Naive thymus-derived CD4-positive, alpha-beta T cell (primary cell): ENCODE data around the gene SAFB2. TPM values are rescaled to one million over a fixed set of nuclear protein-coding genes. Genes with fewer than 3 reads are reported as not detected.
A peak's percentile ranks its signal among the peaks of the same experiment; 100 is the strongest.

Source experiments
- ATAC-seq: fragments of 150-1000 bp; cut with Tn5 transposase; 2 replicates; pipeline ENCODE4 v1.10.0; 2021; ENCODE audit warnings: mild to moderate bottlenecking, moderate library complexity
- CTCF ChIA-PET: fragments of 350-600 bp; sonication (Branson Sonifier 250); formaldehyde crosslinking; loops from one replicate; lab custom pipeline; 2021; ENCODE audit warnings: antibody characterized with exemption; lab: Charles Lee
- POLR2A ChIA-PET: fragments of 350-600 bp; sonication (Branson Sonifier 250); formaldehyde crosslinking; loops from one replicate; lab custom pipeline; 2021; ENCODE audit warnings: antibody characterized with exemption, inconsistent platforms; lab: Charles Lee
- DNase-seq, 9 donors: peaks; one replicate each; pipeline versions ENCODE4 v3.0.0 to v3.0.0-alpha.2; 2020 to 2022; ENCODE audit warnings: mixed read lengths in 1 of 9
- H3K27ac ChIP-seq: one replicate; pipeline ENCODE4 v1.7.0; 2013; ENCODE audit warnings: mild to moderate bottlenecking, low read depth, low read length, moderate library complexity
- H3K27me3 ChIP-seq, 2 donors: one replicate each; pipeline ENCODE4 v1.7.0; 2013; ENCODE audit warnings: low read length in 2 of 2, mild to moderate bottlenecking in 2 of 2, moderate library complexity in 2 of 2; ENCODE audit not compliant: control insufficient read depth in 2 of 2, insufficient read depth in 2 of 2
- H3K36me3 ChIP-seq, 3 experiments: 1 replicate in 2 of 3; 2 replicates in 1 of 3; pipeline ENCODE4 v1.7.0; 2013; ENCODE audit warnings: low read length in 3 of 3, mild to moderate bottlenecking in 3 of 3, moderate library complexity in 1 of 3; ENCODE audit not compliant: insufficient read depth in 3 of 3, control insufficient read depth in 2 of 3
- H3K4me1 ChIP-seq, 2 donors: one replicate each; pipeline ENCODE4 v1.7.0; 2013; ENCODE audit warnings: low read length in 2 of 2, mild to moderate bottlenecking in 2 of 2, moderate library complexity in 1 of 2; ENCODE audit not compliant: control insufficient read depth in 2 of 2, insufficient read depth in 2 of 2
- H3K4me3 ChIP-seq: 2 replicates; pipeline ENCODE4 v1.7.0; 2013; ENCODE audit warnings: mild to moderate bottlenecking, low read length
- H3K9me3 ChIP-seq, 3 experiments: 1 replicate in 2 of 3; 2 replicates in 1 of 3; pipeline ENCODE4 v1.7.0; 2013; ENCODE audit warnings: low read length in 3 of 3; ENCODE audit not compliant: control insufficient read depth in 2 of 3
- H3K27ac Mint-ChIP-seq, 9 donors: one replicate each; pipeline ENCODE4 v1.8.0; 2020 to 2022; ENCODE audit warnings: mixed read lengths in 9 of 9, mild to moderate bottlenecking in 8 of 9, moderate library complexity in 5 of 9, inconsistent platforms in 2 of 9
- H3K27me3 Mint-ChIP-seq, 5 donors: one replicate each; pipeline ENCODE4 v1.8.0; 2021 to 2022; ENCODE audit warnings: mixed read lengths in 5 of 5, mild to moderate bottlenecking in 1 of 5
- H3K36me3 Mint-ChIP-seq, 5 donors: one replicate each; pipeline ENCODE4 v1.8.0; 2020 to 2022; ENCODE audit warnings: mixed read lengths in 5 of 5, mild to moderate bottlenecking in 3 of 5, inconsistent platforms in 1 of 5
- H3K4me1 Mint-ChIP-seq, 7 donors: one replicate each; pipeline ENCODE4 v1.8.0; 2020 to 2022; ENCODE audit warnings: mixed read lengths in 7 of 7, mild to moderate bottlenecking in 3 of 7, inconsistent platforms in 1 of 7
- H3K4me3 Mint-ChIP-seq, 10 donors: one replicate each; pipeline ENCODE4 v1.8.0; 2020 to 2022; ENCODE audit warnings: mild to moderate bottlenecking in 10 of 10, mixed read lengths in 10 of 10, moderate library complexity in 6 of 10, inconsistent platforms in 2 of 10
- H3K9me3 Mint-ChIP-seq, 11 donors: one replicate each; pipeline ENCODE4 v1.8.0; 2020 to 2022; ENCODE audit warnings: mixed read lengths in 11 of 11, mild to moderate bottlenecking in 4 of 11, inconsistent platforms in 1 of 11, moderate library complexity in 1 of 11
- intact Hi-C, 2 donors: fragments of 100-400 bp; cut with micrococcal nuclease; formaldehyde crosslinking; loops; one replicate each; pipeline ENCODE4 v1.15.1; 2023
- polyA plus RNA-seq, 2 donors: library from polyadenylated mRNA; unstranded; fragments of 300-500 nt; fragmentation: Illumina TruSeq; gene quantifications; one replicate each; pipeline ENCODE4 v1.2.3, GENCODE V29; 2021
- total RNA-seq, 6 experiments: library from RNA in 5 of 6; stranded (reverse) in 5 of 6; gene quantifications; 1 replicate in 5 of 6; 2 replicates in 1 of 6; pipeline ENCODE4 v1.2.3 and lab custom pipeline; 2021 to 2026

Gene SAFB2
- total and polyA plus RNA-seq, 7 experiments from 2014 or later, result 28.5 to 250 (median 222) TPM

DNA sequence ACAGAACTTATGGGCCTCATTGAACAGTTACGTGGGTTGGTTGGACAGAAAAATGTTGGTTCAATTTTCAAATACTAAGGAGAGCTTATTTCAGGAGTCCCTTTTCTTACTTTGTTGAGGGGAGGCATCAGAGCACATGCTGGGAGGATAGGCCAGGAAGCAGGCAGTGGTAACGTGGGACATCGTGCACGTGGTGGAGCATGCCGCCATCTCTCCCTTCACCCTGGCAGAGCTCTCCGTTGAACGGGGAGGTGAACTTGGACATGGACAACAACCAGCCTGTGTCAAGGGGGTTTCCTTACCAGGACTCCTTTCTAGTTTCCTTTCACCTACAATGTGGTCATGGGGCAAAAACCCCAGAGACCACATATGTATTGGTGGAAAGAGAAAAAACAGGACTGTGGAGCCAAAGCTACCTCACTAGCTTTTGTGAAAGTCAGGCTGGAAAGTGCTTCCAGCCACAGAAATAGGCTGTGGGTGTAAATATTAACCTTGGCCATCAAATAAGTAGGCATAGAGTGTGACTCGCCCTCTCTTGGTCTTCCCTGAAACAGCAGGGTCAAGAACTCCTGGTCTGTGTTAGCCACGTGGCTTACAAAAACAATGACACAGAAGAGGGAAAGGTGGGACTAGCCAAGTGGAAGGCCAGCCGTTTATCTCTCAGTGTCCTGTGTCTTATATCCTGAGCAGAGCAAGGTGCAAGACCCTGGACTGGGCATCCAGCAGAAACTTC is 43.4 kb upstream of the SAFB2 start:
- Histone ChIP-seq H3K9me3 (no peaks in the 10 kb centered on the region), H3K36me3 (peaks cover 20 to 89% (median 35%) of the 10 kb centered on the region in 3 experiments), H3K27me3 (no peaks in the 10 kb centered on the region), H3K4me1 (no peaks in the 10 kb centered on the region), H3K4me3 (no peak overlapping the region), H3K27ac (no peak overlapping the region)
- Mint-ChIP-seq H3K27me3 (no peaks in the 10 kb centered on the region), H3K9me3 (no peaks in the 10 kb centered on the region), H3K4me1 (peaks cover 0 to 5% (median 0%) of the 10 kb centered on the region in 7 donors), H3K4me3 (no peak overlapping the region), H3K27ac (peak overlapping the region in 4 of 9 donors; percentile 45 to 62 (median 50)), H3K36me3 (peaks cover 0 to 35% (median 4%) of the 10 kb centered on the region in 5 donors)
- ChIA-PET CTCF (interaction anchor here (0.6 kb wide), 1 partner anchor 450 kb away, joined by 3 read pairs; no protein-coding TSS in a partner anchor), POLR2A (no interaction called here)
- ATAC-seq, result no peak
- no peak for DNase-seq
- intact Hi-C loops, result no loop called here

DNA sequence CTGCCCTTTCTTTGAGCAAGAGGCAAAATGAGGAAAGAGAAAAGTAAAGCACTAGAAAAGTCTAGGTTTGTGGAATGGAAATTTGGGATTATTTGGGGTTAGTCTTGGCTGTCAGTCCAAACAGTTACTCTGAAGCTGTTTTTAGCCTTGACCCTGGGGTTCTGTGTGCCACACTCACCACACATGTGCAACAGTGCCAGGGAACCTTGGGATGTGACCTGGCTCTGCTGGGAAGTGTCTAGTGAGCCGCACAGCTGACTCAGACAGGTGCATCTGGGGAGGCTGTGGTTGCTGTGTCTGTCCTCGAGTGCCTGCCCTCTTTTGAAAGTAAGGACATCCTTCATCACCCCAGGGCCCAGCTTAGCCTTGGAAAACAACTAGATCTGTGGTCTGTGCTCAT is 41.9 kb upstream of the SAFB2 start:
- H3K27ac ChIP-seq, result no peak overlapping the region
- ChIA-PET POLR2A (interaction anchor here (0.9 kb wide), 1 partner anchor 9 kb away, joined by 3 read pairs; no protein-coding TSS in a partner anchor), CTCF (no interaction called here)
- peaks cover 26 to 96% (median 36%) of the 10 kb centered on the region in 3 experiments for H3K36me3 ChIP-seq
- no peaks in the 10 kb centered on the region for H3K27me3 Mint-ChIP-seq
- H3K27ac Mint-ChIP-seq, result no peak overlapping the region
- intact Hi-C loops, result no loop called here
- H3K4me1 Mint-ChIP-seq, result peaks cover 0 to 6% (median 0%) of the 10 kb centered on the region in 7 donors
- no peaks in the 10 kb centered on the region for H3K4me1 ChIP-seq
- H3K9me3 ChIP-seq, result no peaks in the 10 kb centered on the region
- H3K4me3 ChIP-seq, result no peak overlapping the region
- ATAC-seq (no peak), DNase-seq (no peak)
- H3K36me3 Mint-ChIP-seq, result peaks cover 0 to 39% (median 7%) of the 10 kb centered on the region in 5 donors
- H3K9me3 Mint-ChIP-seq, result no peaks in the 10 kb centered on the region
- no peaks in the 10 kb centered on the region for H3K27me3 ChIP-seq
- no peak overlapping the region for H3K4me3 Mint-ChIP-seq

DNA sequence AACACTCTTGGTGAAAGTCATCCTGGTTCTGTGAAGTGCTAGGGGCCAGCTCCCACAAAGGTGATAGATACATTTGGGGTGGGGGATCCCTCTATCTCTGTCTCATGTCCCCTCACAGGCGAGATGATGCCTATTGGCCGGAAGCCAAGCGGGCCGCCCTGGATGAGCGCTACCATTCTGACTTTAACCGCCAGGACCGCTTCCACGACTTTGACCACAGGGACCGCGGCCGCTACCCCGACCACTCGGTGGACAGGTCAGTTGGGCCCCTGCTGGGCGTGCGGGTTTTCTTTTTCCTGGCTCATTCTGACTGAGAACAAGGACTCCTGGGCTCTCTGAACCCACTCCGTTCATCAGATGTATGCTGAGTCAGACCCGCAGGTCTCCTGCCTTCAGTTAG is 41.3 kb upstream of the SAFB2 start:
- intact Hi-C loops, result no loop called here
- no peaks in the 10 kb centered on the region for H3K9me3 Mint-ChIP-seq
- Histone ChIP-seq H3K36me3 (peaks cover 27 to 96% (median 36%) of the 10 kb centered on the region in 3 experiments), H3K27ac (no peak overlapping the region), H3K9me3 (no peaks in the 10 kb centered on the region), H3K4me3 (no peak overlapping the region), H3K4me1 (no peaks in the 10 kb centered on the region), H3K27me3 (no peaks in the 10 kb centered on the region)
- H3K27me3 Mint-ChIP-seq, result no peaks in the 10 kb centered on the region
- ChIA-PET CTCF (no interaction called here), POLR2A (no interaction called here)
- DNase-seq, result no peak
- no peak overlapping the region for H3K4me3 Mint-ChIP-seq
- peaks cover 0 to 37% (median 7%) of the 10 kb centered on the region in 5 donors for H3K36me3 Mint-ChIP-seq
- H3K4me1 Mint-ChIP-seq, result peaks cover 0 to 6% (median 0%) of the 10 kb centered on the region in 7 donors
- peak overlapping the region in 1 of 9 donors; percentile 32 for H3K27ac Mint-ChIP-seq
- no peak for ATAC-seq

DNA sequence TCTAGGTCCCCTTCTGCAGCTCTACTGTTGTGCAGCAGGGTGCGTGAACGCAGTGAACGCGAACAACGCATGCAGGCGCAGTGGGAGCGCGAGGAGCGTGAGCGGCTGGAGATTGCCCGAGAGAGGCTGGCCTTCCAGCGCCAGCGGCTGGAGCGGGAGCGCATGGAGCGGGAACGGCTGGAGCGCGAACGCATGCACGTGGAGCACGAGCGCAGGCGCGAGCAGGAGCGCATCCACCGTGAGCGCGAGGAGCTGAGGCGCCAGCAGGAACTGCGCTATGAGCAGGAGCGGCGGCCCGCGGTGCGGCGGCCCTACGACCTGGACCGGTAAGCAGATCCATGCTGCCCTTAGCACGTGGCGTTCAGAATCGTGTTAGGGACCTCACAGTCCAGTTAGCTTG is 38.9 kb upstream of the SAFB2 start:
- Histone ChIP-seq H3K36me3 (peaks cover 31 to 97% (median 35%) of the 10 kb centered on the region in 3 experiments), H3K27ac (no peak overlapping the region), H3K4me3 (no peak overlapping the region), H3K27me3 (no peaks in the 10 kb centered on the region), H3K4me1 (no peaks in the 10 kb centered on the region), H3K9me3 (no peaks in the 10 kb centered on the region)
- ChIA-PET POLR2A (no interaction called here), CTCF (no interaction called here)
- H3K4me3 Mint-ChIP-seq, result no peak overlapping the region
- no peak overlapping the region for H3K27ac Mint-ChIP-seq
- DNase-seq (no peak), ATAC-seq (no peak)
- H3K4me1 Mint-ChIP-seq, result peaks cover 0 to 6% (median 0%) of the 10 kb centered on the region in 7 donors
- no peaks in the 10 kb centered on the region for H3K27me3 Mint-ChIP-seq
- intact Hi-C loops, result no loop called here
- no peaks in the 10 kb centered on the region for H3K9me3 Mint-ChIP-seq
- peaks cover 3 to 36% (median 15%) of the 10 kb centered on the region in 5 donors for H3K36me3 Mint-ChIP-seq

DNA sequence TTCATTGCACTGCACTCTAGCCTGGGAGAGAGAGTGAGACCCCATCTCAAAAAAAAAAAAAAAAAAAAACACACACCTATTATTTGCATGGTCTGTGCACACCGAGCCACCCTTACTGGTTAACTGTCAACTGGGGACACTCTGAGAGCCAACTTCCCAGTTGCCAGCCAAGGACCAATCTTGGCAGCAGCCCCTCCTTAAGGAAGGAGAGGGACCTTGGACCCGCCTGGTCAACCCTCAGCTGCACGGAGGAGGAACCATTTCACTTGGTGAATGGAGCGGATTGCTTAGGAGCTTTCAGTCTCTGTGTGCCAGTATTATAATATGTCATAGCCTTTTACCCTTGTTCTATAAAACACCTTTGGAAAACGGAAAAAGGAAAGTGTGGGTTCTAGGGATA is 32.8 kb upstream of the SAFB2 start:
- H3K9me3 ChIP-seq, result no peaks in the 10 kb centered on the region
- no peak for DNase-seq
- H3K4me1 ChIP-seq, result no peaks in the 10 kb centered on the region
- H3K4me3 ChIP-seq, result no peak overlapping the region
- Mint-ChIP-seq H3K4me3 (no peak overlapping the region), H3K27ac (no peak overlapping the region), H3K4me1 (peaks cover 0 to 2% (median 0%) of the 10 kb centered on the region in 7 donors), H3K9me3 (no peaks in the 10 kb centered on the region), H3K27me3 (no peaks in the 10 kb centered on the region), H3K36me3 (peaks cover 5 to 50% (median 24%) of the 10 kb centered on the region in 5 donors)
- H3K27ac ChIP-seq, result no peak overlapping the region
- ATAC-seq, result no peak
- H3K36me3 ChIP-seq, result peaks cover 29 to 91% (median 43%) of the 10 kb centered on the region in 3 experiments
- H3K27me3 ChIP-seq, result no peaks in the 10 kb centered on the region
- POLR2A ChIA-PET, result interaction anchor here (0.9 to 2.1 kb wide), 3 partner anchors 10 to 33 kb away, joined by 3 to 9 read pairs (median 3); partner anchors contain the start of genes SAFB and SAFB2
- intact Hi-C loops, result no loop called here
- CTCF ChIA-PET, result no interaction called here

DNA sequence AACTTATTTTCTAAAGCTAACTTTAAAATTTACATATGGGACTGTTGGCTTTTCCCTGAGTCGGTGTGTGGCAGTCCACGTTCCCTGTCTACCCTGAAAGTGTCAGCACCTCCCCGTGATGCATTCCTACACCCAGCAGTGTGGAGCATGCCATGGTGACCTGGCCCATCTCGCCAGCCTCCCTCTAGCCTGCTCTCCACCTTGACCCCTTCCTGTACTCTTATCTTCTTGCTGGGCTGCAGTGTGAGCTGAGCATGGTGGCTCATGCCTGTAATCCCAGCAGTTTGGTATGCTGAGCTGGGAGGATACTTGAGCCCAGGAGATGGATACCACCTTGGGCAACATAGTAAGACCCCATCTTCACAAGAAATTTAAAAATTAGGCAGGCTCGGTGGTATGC is 32.4 kb upstream of the SAFB2 start:
- H3K36me3 ChIP-seq, result peaks cover 28 to 91% (median 46%) of the 10 kb centered on the region in 3 experiments
- H3K27ac Mint-ChIP-seq, result peak overlapping the region in 1 of 9 donors; percentile 62

More for the DNA sequence above, 32.4 kb upstream of the SAFB2 start:
- H3K36me3 Mint-ChIP-seq, result peaks cover 7 to 54% (median 24%) of the 10 kb centered on the region in 5 donors
- H3K27me3 Mint-ChIP-seq, result no peaks in the 10 kb centered on the region
- H3K4me1 ChIP-seq, result no peaks in the 10 kb centered on the region
- POLR2A ChIA-PET, result interaction anchor here (0.9 to 2.1 kb wide), 3 partner anchors 10 to 32 kb away, joined by 3 to 9 read pairs (median 3); partner anchors contain the start of genes SAFB and SAFB2
- H3K4me3 ChIP-seq, result no peak overlapping the region
- intact Hi-C loops, result no loop called here
- CTCF ChIA-PET, result no interaction called here
- H3K27ac ChIP-seq, result no peak overlapping the region
- DNase-seq (no peak), ATAC-seq (no peak)
- no peak overlapping the region for H3K4me3 Mint-ChIP-seq
- no peaks in the 10 kb centered on the region for H3K9me3 ChIP-seq
- H3K27me3 ChIP-seq, result no peaks in the 10 kb centered on the region
- H3K9me3 Mint-ChIP-seq, result no peaks in the 10 kb centered on the region
- H3K4me1 Mint-ChIP-seq, result peaks cover 0 to 2% (median 0%) of the 10 kb centered on the region in 7 donors
